Neutrophil (primary cell): Measurements from ENCODE around the gene ARAF.
"Not testable (repeated sequence)": the region's sequence is repeated elsewhere in the genome, so short reads cannot be mapped to it uniquely, and the experiment has no call there.

Experiments used
- H3K27ac ChIP-seq: fragments of 200-600 bp; sonication (generic); 2 replicates; pipeline ENCODE4 v1.5.1; 2016; ENCODE audit warnings: mild to moderate bottlenecking, moderate library complexity
- H3K27me3 ChIP-seq: fragments of 200-600 bp; sonication (generic); 2 replicates; pipeline ENCODE4 v1.6.0; 2016; ENCODE audit warnings: mild to moderate bottlenecking
- H3K36me3 ChIP-seq: fragments of 200-600 bp; sonication (generic); 2 replicates; pipeline ENCODE4 v1.5.1; 2017
- H3K4me1 ChIP-seq, 2 experiments: fragments of 200-600 bp in 1 of 2; sonication (generic) in 1 of 2; 1 replicate in 1 of 2; 2 replicates in 1 of 2; pipeline versions ENCODE4 v1.5.1 to v1.6.1; 2013 to 2016; ENCODE audit warnings: low read depth in 1 of 2, low read length in 1 of 2, mild to moderate bottlenecking in 1 of 2, moderate library complexity in 1 of 2; ENCODE audit not compliant: control insufficient read depth in 1 of 2, insufficient read depth in 1 of 2
- H3K4me3 ChIP-seq, 2 experiments: fragments of 200-600 bp in 1 of 2; sonication (generic) in 1 of 2; 1 replicate in 1 of 2; 2 replicates in 1 of 2; pipeline ENCODE4 v1.5.1; 2013 to 2016; ENCODE audit warnings: low read depth in 1 of 2, low read length in 1 of 2, mild to moderate bottlenecking in 1 of 2, moderate library complexity in 1 of 2
- H3K9me3 ChIP-seq: fragments of 200-600 bp; sonication (generic); 2 replicates; pipeline ENCODE4 v1.5.1; 2016
- CTCF ChIP-seq: fragments of 200-600 bp; sonication (generic); IDR thresholded peaks from 2 replicates; pipeline ENCODE4 v1.5.1; 2016; ENCODE audit warnings: antibody characterized with exemption

Gene ARAF

GRCh38 chrX:47590984-47591383, 30.0 kb downstream of the ARAF start:
- Histone ChIP-seq H3K4me3 (no peak overlapping the region), H3K9me3 (no peaks in the 10 kb centered on the region), H3K27me3 (no peaks in the 10 kb centered on the region), H3K36me3 (no peaks in the 10 kb centered on the region), H3K4me1 (no peaks in the 10 kb centered on the region), H3K27ac (no peak overlapping the region)
- TF ChIP-seq CTCF: no peak

- H3K4me3 ChIP-seq: no peak overlapping the region
- no peak overlapping the region for H3K27ac ChIP-seq
- H3K4me1 ChIP-seq: no peaks in the 10 kb centered on the region
- no peaks in the 10 kb centered on the region for H3K9me3 ChIP-seq
- no peaks in the 10 kb centered on the region for H3K36me3 ChIP-seq
- no peak for TF ChIP-seq CTCF
- H3K27me3 ChIP-seq: no peaks in the 10 kb centered on the region
These were observed 32.5 kb downstream of the ARAF start for GRCh38 chrX:47593522-47593921.

GRCh38 chrX:47595716-47596251, 34.8 kb downstream of the ARAF start:
- Histone ChIP-seq H3K9me3 (no peaks in the 10 kb centered on the region), H3K27me3 (no peaks in the 10 kb centered on the region), H3K27ac (no peak overlapping the region), H3K36me3 (no peaks in the 10 kb centered on the region), H3K4me1 (no peaks in the 10 kb centered on the region), H3K4me3 (no peak overlapping the region)
- no peak for TF ChIP-seq CTCF

- Histone ChIP-seq H3K27ac (no peak overlapping the region), H3K27me3 (no peaks in the 10 kb centered on the region), H3K4me3 (no peak overlapping the region), H3K9me3 (no peaks in the 10 kb centered on the region), H3K4me1 (no peaks in the 10 kb centered on the region), H3K36me3 (no peaks in the 10 kb centered on the region)
- no peak for TF ChIP-seq CTCF
These were observed 35.3 kb downstream of the ARAF start for GRCh38 chrX:47596256-47596655.

GRCh38 chrX:47597222-47597621, 36.2 kb downstream of the ARAF start:
- TF ChIP-seq CTCF: no peak
- Histone ChIP-seq H3K27me3 (no peaks in the 10 kb centered on the region), H3K4me1 (no peaks in the 10 kb centered on the region), H3K36me3 (no peaks in the 10 kb centered on the region), H3K4me3 (no peak overlapping the region), H3K9me3 (no peaks in the 10 kb centered on the region), H3K27ac (no peak overlapping the region)

GRCh38 chrX:47603125-47603524, 42.1 kb downstream of the ARAF start:
- H3K9me3 ChIP-seq, H3K4me3 ChIP-seq, H3K4me1 ChIP-seq, H3K27me3 ChIP-seq, H3K27ac ChIP-seq, H3K36me3 ChIP-seq: not testable (repeated sequence)
